Adrenal gland (tissue), 12 donors: ENCODE measurements around the gene PLXNA2. TPM values are rescaled to one million over a fixed set of nuclear protein-coding genes. Genes with fewer than 3 reads are reported as not detected.

Experiments used
- DNase-seq, 7 donors: peaks; one replicate each; pipeline ENCODE4 v3.0.0-alpha.2; 2019 to 2020
- H3K27ac ChIP-seq, 5 donors: fragments of 200-600 bp; sonication (generic) in 4 of 5; 1 replicate in 3 of 5; 2 replicates in 2 of 5; pipeline versions ENCODE4 v1.5.1 to v1.8.0; 2016 to 2020; ENCODE audit warnings: mild to moderate bottlenecking in 1 of 5
- H3K27me3 ChIP-seq: fragments of 200-600 bp; 2 replicates; pipeline ENCODE4 v1.8.0; 2021
- H3K36me3 ChIP-seq, 2 donors: fragments of 200-600 bp; replicated peaks in 1 of 2; 1 replicate in 1 of 2; 2 replicates in 1 of 2; pipeline versions ENCODE4 v1.5.1 to v1.8.0; 2018 to 2022
- H3K4me1 ChIP-seq, 2 donors: fragments of 200-600 bp; replicated peaks in 1 of 2; 1 replicate in 1 of 2; 2 replicates in 1 of 2; pipeline versions ENCODE4 v1.5.1 to v1.8.0; 2018 to 2021
- H3K4me3 ChIP-seq, 4 donors: fragments of 200-600 bp; sonication (generic) in 3 of 4; one replicate each; pipeline ENCODE4 v1.5.1; 2016 to 2018
- H3K9me3 ChIP-seq, 3 donors: fragments of 200-600 bp; sonication (generic) in 1 of 3; replicated peaks in 1 of 3; 1 replicate in 2 of 3; 2 replicates in 1 of 3; pipeline versions ENCODE4 v1.5.1 to v1.8.0; 2016 to 2021
- CTCF ChIP-seq, 6 experiments: fragments of 450-650 bp in 4 of 6; fragments of 200-600 bp in 2 of 6; sonication (generic) in 1 of 6; IDR thresholded peaks; 1 replicate in 5 of 6; 2 replicates in 1 of 6; pipeline versions ENCODE4 v1.5.1 to v1.8.0; 2016 to 2021; ENCODE audit warnings: antibody characterized with exemption in 6 of 6, mild to moderate bottlenecking in 2 of 6, moderate library complexity in 1 of 6
- POLR2A ChIP-seq, 2 donors: fragments of 450-650 bp; IDR thresholded peaks; one replicate each; pipeline ENCODE4 v1.6.1; 2017; ENCODE audit warnings: antibody characterized with exemption in 2 of 2, mild to moderate bottlenecking in 2 of 2, moderate library complexity in 1 of 2
- WGBS, 4 donors: extraction: QIAGEN DNeasy Blood & Tissue Kit in 2 of 4; methylation state at CpG; one replicate each; pipeline versions ENCODE4 v1.1.5 to v1.1.7; 2013 to 2017; 5-methylcytosine and 5-hydroxymethylcytosine counted together
- intact Hi-C, 2 donors: fragments of 100-400 bp; cut with DNase I; formaldehyde crosslinking; loops; one replicate each; pipeline versions ENCODE4 v1.14.1 to v1.15.0; 2022 to 2023
- polyA plus RNA-seq, 3 donors: library from polyadenylated mRNA; stranded (reverse); fragments of 200-250 nt in 2 of 3; fragments of 350-450 nt in 1 of 3; fragmentation: Illumina TruSeq in 1 of 3; extraction: RNeasy Lipid Tissue Mini Kit (QIAGEN cat#74804) in 1 of 3; gene quantifications; one replicate each; pipeline ENCODE4 v1.2.3, GENCODE V29; 2013 to 2014
- total RNA-seq, 9 donors: library from RNA; depleted of rRNA in 4 of 9; stranded (reverse); fragments of >200 nt in 4 of 9; fragments of 120-200 nt in 1 of 9; fragmentation: NEBNext Ultra II Directional in 1 of 9; extraction: Animal tissue kit (Norgen Biotek cat#: 25700) in 1 of 9; gene quantifications; one replicate each; pipeline versions ENCODE4 v1.1.0 to v1.2.4, GENCODE V29; 2013 to 2023
- donor health status: healthy with polysubstance abuse.
- donor health status: Bipolar disorder and iron deficiency.
- donor health status: DM: yes; HTN: yes; CAD: no.
- donor health status: DM: no; HTN: no; CAD: no.
- donor health status: DM: no; HTN: no; CAD: no.
- donor health status: DM: yes; HTN: yes; CAD: no.

The PLXNA2 gene
- total and polyA plus RNA-seq, 12 donors = 2.7 to 9.4 (median 4.5) TPM

- intact Hi-C loops = no loop called here
- TF ChIP-seq POLR2A (IDR thresholded peaks at IDR 0.05) (no peak), CTCF (IDR thresholded peaks at IDR 0.05) (no peak)
- no peaks in the 10 kb centered on the region for H3K36me3 ChIP-seq
- H3K27me3 ChIP-seq = no peaks in the 10 kb centered on the region
- H3K9me3 ChIP-seq = no peaks in the 10 kb centered on the region
- H3K4me1 ChIP-seq = peaks cover 0 to 10% of the 10 kb centered on the region in 2 donors
- no peak for DNase-seq
- no peak overlapping the region for H3K27ac ChIP-seq
- H3K4me3 ChIP-seq = no peak overlapping the region
- 63 to 89% (median 70%) methylated on average over 3 of the region's 3 CpGs for WGBS, 4 donors
These were observed 239.3 kb downstream of the PLXNA2 start for GRCh38 chr1:208004851-208005250.

- H3K4me3 ChIP-seq = no peak overlapping the region
- no peak overlapping the region for H3K27ac ChIP-seq
- H3K27me3 ChIP-seq = no peaks in the 10 kb centered on the region
- peaks cover 0 to 6% of the 10 kb centered on the region in 2 donors for H3K4me1 ChIP-seq
- no peak for TF ChIP-seq CTCF (IDR thresholded peaks at IDR 0.05)
- no peak for TF ChIP-seq POLR2A (IDR thresholded peaks at IDR 0.05)
- no peaks in the 10 kb centered on the region for H3K9me3 ChIP-seq
- intact Hi-C loops = no loop called here
- DNase-seq = no peak
- no peaks in the 10 kb centered on the region for H3K36me3 ChIP-seq
- 89 to 92% (median 91%) methylated on average over 4 to 7 of the region's 7 CpGs for WGBS, 4 donors
These were observed 240.9 kb downstream of the PLXNA2 start for GRCh38 chr1:208003241-208003640.

GRCh38 chr1:208002672-208003071, 241.5 kb downstream of the PLXNA2 start:
- TF ChIP-seq POLR2A (IDR thresholded peaks at IDR 0.05) (no peak), CTCF (IDR thresholded peaks at IDR 0.05) (no peak)
- intact Hi-C loops = no loop called here
- no peak overlapping the region for H3K27ac ChIP-seq
- no peak for DNase-seq
- no peak overlapping the region for H3K4me3 ChIP-seq
- H3K4me1 ChIP-seq = peaks cover 0 to under 1% of the 10 kb centered on the region in 2 donors
- no peaks in the 10 kb centered on the region for H3K36me3 ChIP-seq
- no peaks in the 10 kb centered on the region for H3K9me3 ChIP-seq
- WGBS, 4 donors = 83 to 98% (median 92%) methylated on average over 6 to 8 of the region's 8 CpGs
- H3K27me3 ChIP-seq = no peaks in the 10 kb centered on the region

DNA sequence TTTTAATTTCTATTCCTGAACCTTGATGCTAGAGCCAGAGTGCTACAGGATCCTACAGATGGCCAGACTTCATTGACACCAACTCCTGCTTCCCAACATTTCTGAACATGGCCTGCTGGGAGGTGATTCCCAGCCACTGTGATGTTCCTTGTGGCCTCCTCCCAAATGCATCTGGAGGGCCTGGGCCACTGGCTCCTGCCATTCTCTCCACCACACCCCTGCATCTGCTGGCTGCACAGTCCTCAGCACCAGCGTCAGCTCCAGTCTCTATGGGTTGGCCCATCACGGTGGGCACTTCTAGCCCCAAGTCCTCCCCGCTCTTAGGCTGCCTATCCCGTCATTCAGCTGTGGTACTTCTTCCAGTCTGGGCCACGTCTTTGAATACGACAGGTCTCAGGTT, 242.1 kb downstream of the PLXNA2 start:
- Histone ChIP-seq H3K4me1 (no peaks in the 10 kb centered on the region), H3K27me3 (no peaks in the 10 kb centered on the region), H3K4me3 (no peak overlapping the region), H3K9me3 (no peaks in the 10 kb centered on the region), H3K36me3 (no peaks in the 10 kb centered on the region), H3K27ac (no peak overlapping the region)
- no peak for TF ChIP-seq POLR2A (IDR thresholded peaks at IDR 0.05)
- no peak for TF ChIP-seq CTCF (IDR thresholded peaks at IDR 0.05)
- intact Hi-C loops = no loop called here
- WGBS, 4 donors = 95 to 98% (median 97%) methylated on average over 6 of the region's 6 CpGs
- peak in 1 of 7 donors; percentile 1 for DNase-seq
